ENCODE results near the gene MINK1.

MINK1 gene

DNA sequence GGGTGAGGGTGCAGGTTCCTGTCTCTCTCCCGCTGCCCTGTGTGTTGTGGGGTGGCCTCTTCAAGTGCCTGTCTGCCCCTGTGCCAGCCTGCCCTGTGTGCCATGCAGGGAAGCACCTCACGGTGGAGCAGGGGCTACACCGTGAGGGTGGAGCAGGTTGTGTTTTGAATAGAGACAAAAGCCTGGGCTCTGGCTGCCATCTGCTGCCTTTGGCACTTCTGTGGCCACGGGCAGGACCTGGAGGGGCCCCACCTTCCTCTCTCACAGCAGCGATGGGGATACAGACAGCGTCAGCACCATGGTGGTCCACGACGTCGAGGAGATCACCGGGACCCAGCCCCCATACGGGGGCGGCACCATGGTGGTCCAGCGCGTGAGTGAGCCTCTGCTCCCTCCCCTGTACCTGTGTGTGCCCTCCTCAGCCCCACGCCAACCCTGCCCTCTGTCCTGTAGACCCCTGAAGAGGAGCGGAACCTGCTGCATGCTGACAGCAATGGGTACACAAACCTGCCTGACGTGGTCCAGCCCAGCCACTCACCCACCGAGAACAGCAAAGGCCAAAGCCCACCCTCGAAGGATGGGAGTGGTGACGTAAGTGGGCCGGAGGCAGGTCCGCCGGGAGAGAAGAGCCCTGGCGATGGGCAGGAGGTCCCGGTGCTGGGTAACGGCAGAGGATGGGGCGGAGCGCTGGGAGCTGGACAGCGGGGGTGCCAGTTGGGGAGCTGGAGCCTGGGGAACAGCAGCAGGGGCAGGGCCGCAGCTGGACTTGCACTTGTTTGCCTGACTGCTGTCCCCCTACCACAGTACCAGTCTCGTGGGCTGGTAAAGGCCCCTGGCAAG lies 60.8 kb downstream of the MINK1 start:
- Histone ChIP-seq H3K36me3 (ENCODE audit: control insufficient read depth, insufficient read depth, low read length) (peaks cover 79% of the 10 kb centered on the region), H3K4me1 (ENCODE audit: control insufficient read depth, insufficient read depth, low read length, poor library complexity, severe bottlenecking) (no peaks in the 10 kb centered on the region), H3K27ac (ENCODE audit: low read depth, low read length, severe bottlenecking) (no peak overlapping the region), H3K9me3 (ENCODE audit: control insufficient read depth, low read length) (no peaks in the 10 kb centered on the region), H3K4me3 (ENCODE audit: extremely low read depth, insufficient read depth, low read length, poor library complexity, severe bottlenecking) (no peak overlapping the region)
- WGBS, 2 experiments (ENCODE audit: insufficient coverage in 2 of 2), result 92 to 97% methylated on average over 30 of the region's 31 CpGs

DNA sequence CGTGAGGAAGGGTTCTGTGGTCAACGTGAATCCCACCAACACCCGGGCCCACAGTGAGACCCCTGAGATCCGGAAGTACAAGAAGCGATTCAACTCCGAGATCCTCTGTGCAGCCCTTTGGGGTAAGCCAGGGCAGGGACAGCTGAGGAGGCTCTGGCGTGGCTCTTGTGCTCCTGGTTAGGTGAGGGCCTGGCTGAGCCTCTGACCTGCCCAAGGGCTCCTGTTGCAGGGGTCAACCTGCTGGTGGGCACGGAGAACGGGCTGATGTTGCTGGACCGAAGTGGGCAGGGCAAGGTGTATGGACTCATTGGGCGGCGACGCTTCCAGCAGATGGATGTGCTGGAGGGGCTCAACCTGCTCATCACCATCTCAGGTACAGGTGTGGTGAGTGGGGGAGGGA lies 62.0 kb downstream of the MINK1 start:
- Histone ChIP-seq H3K9me3 (ENCODE audit: control insufficient read depth, low read length) (no peaks in the 10 kb centered on the region), H3K36me3 (ENCODE audit: control insufficient read depth, insufficient read depth, low read length) (peaks cover 88% of the 10 kb centered on the region), H3K4me3 (ENCODE audit: extremely low read depth, insufficient read depth, low read length, poor library complexity, severe bottlenecking) (no peak overlapping the region), H3K27ac (ENCODE audit: low read depth, low read length, severe bottlenecking) (no peak overlapping the region), H3K4me1 (ENCODE audit: control insufficient read depth, insufficient read depth, low read length, poor library complexity, severe bottlenecking) (no peaks in the 10 kb centered on the region)
- WGBS, 2 experiments (ENCODE audit: insufficient coverage in 2 of 2), result 98% methylated on average over 9 to 11 of the region's 13 CpGs

DNA sequence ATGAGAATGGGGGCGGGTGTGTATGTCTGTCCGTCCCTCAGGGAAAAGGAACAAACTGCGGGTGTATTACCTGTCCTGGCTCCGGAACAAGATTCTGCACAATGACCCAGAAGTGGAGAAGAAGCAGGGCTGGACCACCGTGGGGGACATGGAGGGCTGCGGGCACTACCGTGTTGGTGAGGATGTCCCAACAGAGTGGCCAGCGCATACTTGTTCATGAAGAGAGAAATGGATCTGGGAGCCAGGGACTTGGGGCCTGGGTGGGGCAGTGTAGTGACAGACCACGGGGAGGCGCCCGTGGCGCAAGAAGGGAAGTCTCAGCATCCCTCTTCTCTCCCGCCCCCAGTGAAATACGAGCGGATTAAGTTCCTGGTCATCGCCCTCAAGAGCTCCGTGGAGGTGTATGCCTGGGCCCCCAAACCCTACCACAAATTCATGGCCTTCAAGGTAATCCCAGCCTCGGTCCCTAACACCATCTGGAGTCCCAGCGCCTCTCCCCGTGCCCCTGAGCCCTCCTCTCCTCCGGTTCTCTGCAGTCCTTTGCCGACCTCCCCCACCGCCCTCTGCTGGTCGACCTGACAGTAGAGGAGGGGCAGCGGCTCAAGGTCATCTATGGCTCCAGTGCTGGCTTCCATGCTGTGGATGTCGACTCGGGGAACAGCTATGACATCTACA lies 62.7 kb downstream of the MINK1 start:
- WGBS, 2 experiments (ENCODE audit: insufficient coverage in 2 of 2), result 87% methylated on average over 20 to 25 of the region's 27 CpGs
- Histone ChIP-seq H3K27ac (ENCODE audit: low read depth, low read length, severe bottlenecking) (no peak overlapping the region), H3K4me3 (ENCODE audit: extremely low read depth, insufficient read depth, low read length, poor library complexity, severe bottlenecking) (no peak overlapping the region), H3K4me1 (ENCODE audit: control insufficient read depth, insufficient read depth, low read length, poor library complexity, severe bottlenecking) (no peaks in the 10 kb centered on the region), H3K36me3 (ENCODE audit: control insufficient read depth, insufficient read depth, low read length) (peaks cover 89% of the 10 kb centered on the region), H3K9me3 (ENCODE audit: control insufficient read depth, low read length) (peaks cover 2% of the 10 kb centered on the region)

GRCh38 chr17:4896332-4897197 lies 63.4 kb downstream of the MINK1 start:
- Histone ChIP-seq H3K36me3 (ENCODE audit: control insufficient read depth, insufficient read depth, low read length) (peaks cover 86% of the 10 kb centered on the region), H3K4me3 (ENCODE audit: extremely low read depth, insufficient read depth, low read length, poor library complexity, severe bottlenecking) (no peak overlapping the region), H3K27ac (ENCODE audit: low read depth, low read length, severe bottlenecking) (no peak overlapping the region), H3K9me3 (ENCODE audit: control insufficient read depth, low read length) (peaks cover 4% of the 10 kb centered on the region), H3K4me1 (ENCODE audit: control insufficient read depth, insufficient read depth, low read length, poor library complexity, severe bottlenecking) (no peaks in the 10 kb centered on the region)
- WGBS, 2 experiments (ENCODE audit: insufficient coverage in 2 of 2), result 94 to 98% methylated on average over 18 to 24 of the region's 27 CpGs

GRCh38 chr17:4897198-4897687 lies 64.1 kb downstream of the MINK1 start:
- H3K36me3 ChIP-seq (ENCODE audit: control insufficient read depth, insufficient read depth, low read length), result peaks cover 79% of the 10 kb centered on the region
- no peaks in the 10 kb centered on the region for H3K4me1 ChIP-seq (ENCODE audit: control insufficient read depth, insufficient read depth, low read length, poor library complexity, severe bottlenecking)
- peaks cover 4% of the 10 kb centered on the region for H3K9me3 ChIP-seq (ENCODE audit: control insufficient read depth, low read length)
- WGBS, 2 experiments (ENCODE audit: insufficient coverage in 2 of 2), result 88 to 97% methylated on average over 5 to 9 of the region's 10 CpGs
- H3K4me3 ChIP-seq (ENCODE audit: extremely low read depth, insufficient read depth, low read length, poor library complexity, severe bottlenecking), result no peak overlapping the region
- no peak overlapping the region for H3K27ac ChIP-seq (ENCODE audit: low read depth, low read length, severe bottlenecking)

- Histone ChIP-seq H3K4me1 (ENCODE audit: control insufficient read depth, insufficient read depth, low read length, poor library complexity, severe bottlenecking) (no peaks in the 10 kb centered on the region), H3K9me3 (ENCODE audit: control insufficient read depth, low read length) (peaks cover 4% of the 10 kb centered on the region), H3K27ac (ENCODE audit: low read depth, low read length, severe bottlenecking) (no peak overlapping the region), H3K36me3 (ENCODE audit: control insufficient read depth, insufficient read depth, low read length) (peaks cover 74% of the 10 kb centered on the region), H3K4me3 (ENCODE audit: extremely low read depth, insufficient read depth, low read length, poor library complexity, severe bottlenecking) (no peak overlapping the region)
- WGBS, 2 experiments (ENCODE audit: insufficient coverage in 2 of 2), result no CpG with 5 or more reads among the region's 5 CpGs
Measured at GRCh38 chr17:4897785-4898184, 64.6 kb downstream of the MINK1 start.

GRCh38 chr17:4898351-4898750 lies 65.2 kb downstream of the MINK1 start:
- 94% methylated on average over 5 to 8 of the region's 8 CpGs for WGBS, 2 experiments (ENCODE audit: insufficient coverage in 2 of 2)
- Histone ChIP-seq H3K9me3 (ENCODE audit: control insufficient read depth, low read length) (peaks cover 4% of the 10 kb centered on the region), H3K4me3 (ENCODE audit: extremely low read depth, insufficient read depth, low read length, poor library complexity, severe bottlenecking) (no peak overlapping the region), H3K36me3 (ENCODE audit: control insufficient read depth, insufficient read depth, low read length) (peaks cover 68% of the 10 kb centered on the region), H3K4me1 (ENCODE audit: control insufficient read depth, insufficient read depth, low read length, poor library complexity, severe bottlenecking) (no peaks in the 10 kb centered on the region), H3K27ac (ENCODE audit: low read depth, low read length, severe bottlenecking) (no peak overlapping the region)

GRCh38 chr17:4898927-4899326 lies 65.8 kb downstream of the MINK1 start:
- H3K27ac ChIP-seq (ENCODE audit: low read depth, low read length, severe bottlenecking), result no peak overlapping the region
- H3K9me3 ChIP-seq (ENCODE audit: control insufficient read depth, low read length), result peaks cover 4% of the 10 kb centered on the region
- peaks cover 62% of the 10 kb centered on the region for H3K36me3 ChIP-seq (ENCODE audit: control insufficient read depth, insufficient read depth, low read length)
- H3K4me3 ChIP-seq (ENCODE audit: extremely low read depth, insufficient read depth, low read length, poor library complexity, severe bottlenecking), result no peak overlapping the region
- no peaks in the 10 kb centered on the region for H3K4me1 ChIP-seq (ENCODE audit: control insufficient read depth, insufficient read depth, low read length, poor library complexity, severe bottlenecking)
- WGBS, 2 experiments (ENCODE audit: insufficient coverage in 2 of 2), result 90% methylated on average over 26 to 34 of the region's 34 CpGs

GRCh38 chr17:4899341-4900230 lies 66.4 kb downstream of the MINK1 start, which contains the start of gene C17orf107:
C17orf107 (plus strand) TSS chr17:4899536; CDS start chr17:4899763, 227 bp downstream.
- Histone ChIP-seq H3K9me3 (ENCODE audit: control insufficient read depth, low read length) (peaks cover 4% of the 10 kb centered on the region), H3K36me3 (ENCODE audit: control insufficient read depth, insufficient read depth, low read length) (peaks cover 57% of the 10 kb centered on the region), H3K4me1 (ENCODE audit: control insufficient read depth, insufficient read depth, low read length, poor library complexity, severe bottlenecking) (no peaks in the 10 kb centered on the region), H3K4me3 (ENCODE audit: extremely low read depth, insufficient read depth, low read length, poor library complexity, severe bottlenecking) (no peak within 1 kb of the TSS), H3K27ac (ENCODE audit: low read depth, low read length, severe bottlenecking) (no peak within 1 kb of the TSS)
- WGBS, 2 experiments (ENCODE audit: insufficient coverage in 2 of 2), result 91 to 94% methylated on average over 60 of the region's 60 CpGs
